ENCODE results near the gene CENPM. TPM values are rescaled to one million over a fixed set of nuclear protein-coding genes. Genes with fewer than 3 reads are reported as not detected.
A peak's percentile ranks its signal among the peaks of the same experiment; 100 is the strongest.

The CENPM gene
- total RNA-seq, 3 donors from 2014 or later: 3.2 to 18.8 (median 7.5) TPM

DNA sequence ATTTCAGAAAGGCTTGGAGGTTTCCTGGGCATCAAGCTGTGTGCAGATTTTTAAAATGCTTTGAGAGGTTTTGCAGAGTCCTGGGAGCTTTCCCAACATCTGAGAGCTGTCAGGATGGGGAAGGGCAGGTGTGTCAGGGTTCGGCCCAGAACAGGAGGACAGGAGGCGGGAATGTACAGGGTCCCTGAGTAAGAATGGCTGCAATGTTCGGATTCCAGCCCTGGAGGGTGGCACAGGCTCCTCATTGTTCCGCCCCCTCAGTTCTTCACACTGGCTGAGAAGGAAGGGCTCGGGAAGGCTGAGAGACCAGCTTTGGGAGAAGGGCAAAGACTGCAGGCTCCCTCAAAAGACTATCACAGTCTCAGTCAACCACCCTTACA, 17.1 kb upstream of the CENPM start:
- TF ChIP-seq, protein P1, sequence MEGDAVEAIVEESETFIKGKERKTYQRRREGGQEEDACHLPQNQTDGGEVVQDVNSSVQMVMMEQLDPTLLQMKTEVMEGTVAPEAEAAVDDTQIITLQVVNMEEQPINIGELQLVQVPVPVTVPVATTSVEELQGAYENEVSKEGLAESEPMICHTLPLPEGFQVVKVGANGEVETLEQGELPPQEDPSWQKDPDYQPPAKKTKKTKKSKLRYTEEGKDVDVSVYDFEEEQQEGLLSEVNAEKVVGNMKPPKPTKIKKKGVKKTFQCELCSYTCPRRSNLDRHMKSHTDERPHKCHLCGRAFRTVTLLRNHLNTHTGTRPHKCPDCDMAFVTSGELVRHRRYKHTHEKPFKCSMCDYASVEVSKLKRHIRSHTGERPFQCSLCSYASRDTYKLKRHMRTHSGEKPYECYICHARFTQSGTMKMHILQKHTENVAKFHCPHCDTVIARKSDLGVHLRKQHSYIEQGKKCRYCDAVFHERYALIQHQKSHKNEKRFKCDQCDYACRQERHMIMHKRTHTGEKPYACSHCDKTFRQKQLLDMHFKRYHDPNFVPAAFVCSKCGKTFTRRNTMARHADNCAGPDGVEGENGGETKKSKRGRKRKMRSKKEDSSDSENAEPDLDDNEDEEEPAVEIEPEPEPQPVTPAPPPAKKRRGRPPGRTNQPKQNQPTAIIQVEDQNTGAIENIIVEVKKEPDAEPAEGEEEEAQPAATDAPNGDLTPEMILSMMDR (IDR thresholded peaks at IDR 0.05): no peak
- ATAC-seq: no peak
- Histone ChIP-seq H3K9me3 (no peaks in the 10 kb centered on the region), H3K4me1 (ENCODE audit: low read depth) (no peaks in the 10 kb centered on the region), H3K4me3 (no peak overlapping the region), H3K36me3 (ENCODE audit: low read depth) (no peaks in the 10 kb centered on the region)
- no peak for DNase-seq
- intact Hi-C loops (cut with DNase I, micrococcal nuclease): no loop called here

DNA sequence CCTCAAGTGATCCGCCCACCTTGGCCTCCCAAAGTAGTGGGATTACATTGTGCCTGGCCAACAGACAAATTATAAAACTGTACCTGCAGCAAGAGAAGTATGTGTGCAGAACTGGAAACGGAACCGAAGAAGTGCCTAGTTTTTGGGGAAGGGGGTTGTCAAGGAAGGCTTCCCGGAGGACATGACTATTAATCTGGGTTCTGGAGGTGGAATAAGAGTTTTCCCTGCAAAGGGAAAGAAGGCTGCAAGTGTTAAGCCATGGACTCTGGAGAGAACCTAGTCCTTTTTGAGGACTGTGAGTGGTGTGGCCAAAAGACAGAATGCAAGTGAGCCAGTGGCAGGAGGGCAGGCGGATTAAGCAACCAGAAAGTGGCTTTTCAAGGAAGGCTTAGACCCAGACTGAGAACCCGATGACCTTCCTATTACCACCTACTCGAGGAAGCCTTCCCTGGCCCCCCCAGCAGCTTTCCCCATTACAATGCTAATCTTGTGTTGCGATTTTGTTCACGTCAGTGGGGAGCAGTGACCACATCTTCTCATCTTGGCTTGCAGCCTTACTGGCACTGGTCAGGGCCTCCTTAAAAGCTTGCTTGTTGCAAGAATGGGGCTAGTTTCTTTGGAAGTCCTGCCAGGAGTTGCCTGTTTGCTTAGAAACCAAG, 16.6 kb upstream of the CENPM start:
- intact Hi-C loops (cut with DNase I, micrococcal nuclease): no loop called here
- ATAC-seq (no peak), DNase-seq (no peak)
- Histone ChIP-seq H3K4me1 (ENCODE audit: low read depth) (no peaks in the 10 kb centered on the region), H3K36me3 (ENCODE audit: low read depth) (no peaks in the 10 kb centered on the region), H3K4me3 (no peak overlapping the region), H3K9me3 (no peaks in the 10 kb centered on the region)
- TF ChIP-seq, protein P1 (IDR thresholded peaks at IDR 0.05): no peak

GRCh38 chr22:41957941-41958556, 11.1 kb upstream of the CENPM start:
- TF ChIP-seq, protein P1 (IDR thresholded peaks at IDR 0.05): peak; percentile 22
- no peaks in the 10 kb centered on the region for H3K9me3 ChIP-seq
- intact Hi-C loops (cut with DNase I, micrococcal nuclease): no loop called here
- peak; percentile 65 for ATAC-seq
- DNase-seq: peak in 1 of 3 donors; percentile 39
- H3K4me1 ChIP-seq (ENCODE audit: low read depth): no peaks in the 10 kb centered on the region
- H3K4me3 ChIP-seq: no peak overlapping the region
- no peaks in the 10 kb centered on the region for H3K36me3 ChIP-seq (ENCODE audit: low read depth)

- no peaks in the 10 kb centered on the region for H3K36me3 ChIP-seq (ENCODE audit: low read depth)
- no peak for DNase-seq
- ATAC-seq: no peak
- H3K4me3 ChIP-seq: no peak overlapping the region
- H3K9me3 ChIP-seq: no peaks in the 10 kb centered on the region
- intact Hi-C loops (cut with DNase I, micrococcal nuclease): no loop called here
- H3K4me1 ChIP-seq (ENCODE audit: low read depth): no peaks in the 10 kb centered on the region
- TF ChIP-seq, protein P1 (IDR thresholded peaks at IDR 0.05): no peak
Observed at GRCh38 chr22:41952713-41953112, 5.8 kb upstream of the CENPM start.

- intact Hi-C loops (cut with DNase I, micrococcal nuclease): no loop called here
- Histone ChIP-seq H3K4me3 (no peak within 1 kb of the TSS), H3K9me3 (no peaks in the 10 kb centered on the region), H3K4me1 (ENCODE audit: low read depth) (no peaks in the 10 kb centered on the region), H3K36me3 (ENCODE audit: low read depth) (no peaks in the 10 kb centered on the region)
- TF ChIP-seq, protein P1 (IDR thresholded peaks at IDR 0.05): no peak
- DNase-seq (no peak), ATAC-seq (no peak)
Observed at GRCh38 chr22:41951898-41952474, 5.0 kb upstream of the CENPM start, which contains the start of gene SMIM45. Gene SMIM45, plus strand, starts transcription at chr22:41952150.

All from mucosa of descending colon (tissue), 3 donors.